Kidney epithelial cell (primary cell): Measurements from ENCODE around the gene SMAD6. TPM values are rescaled to one million over a fixed set of nuclear protein-coding genes. Genes with fewer than 3 reads are reported as not detected.

Experiments used
- DNase-seq: peaks from one replicate; pipeline ENCODE4 v3.0.0-alpha.2; 2010; ENCODE audit warnings: low read depth
- H3K27me3 ChIP-seq: 2 replicates; pipeline ENCODE4 v1.6.0; 2011; ENCODE audit warnings: low read length; ENCODE audit not compliant: control insufficient read depth, insufficient read depth
- H3K36me3 ChIP-seq: 2 replicates; pipeline ENCODE4 v1.5.1; 2011; ENCODE audit warnings: low read length; ENCODE audit not compliant: control insufficient read depth, insufficient read depth
- H3K4me3 ChIP-seq: 2 replicates; pipeline ENCODE4 v1.5.1; 2011; ENCODE audit warnings: low read depth, mild to moderate bottlenecking, control low read depth, low read length
- CTCF ChIP-seq: IDR thresholded peaks from 2 replicates; pipeline ENCODE4 v1.5.1; 2011; ENCODE audit warnings: mild to moderate bottlenecking, moderate library complexity, low read length, control low read depth, inconsistent platforms; ENCODE audit not compliant: insufficient read depth, poor library complexity, severe bottlenecking
- total RNA-seq: library from RNA; depleted of rRNA; stranded (reverse); fragments of >200 nt; gene quantifications from 2 replicates; pipeline ENCODE4 v1.2.3, GENCODE V29; 2015

Gene SMAD6
- total RNA-seq, 1 donor from 2014 or later = 8.3 TPM

- Histone ChIP-seq H3K4me3 (no peak overlapping the region), H3K36me3 (no peaks in the 10 kb centered on the region), H3K27me3 (no peaks in the 10 kb centered on the region)
- DNase-seq = no peak
- TF ChIP-seq CTCF = no peak
Measured at GRCh38 chr15:66670762-66671580, 31.1 kb upstream of the SMAD6 start.

GRCh38 chr15:66672867-66673266 lies 29.2 kb upstream of the SMAD6 start:
- no peak for DNase-seq
- H3K27me3 ChIP-seq = no peaks in the 10 kb centered on the region
- no peak for TF ChIP-seq CTCF
- H3K4me3 ChIP-seq = no peak overlapping the region
- H3K36me3 ChIP-seq = no peaks in the 10 kb centered on the region

- no peak for DNase-seq
- TF ChIP-seq CTCF = no peak
Measured at GRCh38 chr15:66673410-66674322, 28.4 kb upstream of the SMAD6 start.

GRCh38 chr15:66674756-66675155 lies 27.3 kb upstream of the SMAD6 start:
- no peaks in the 10 kb centered on the region for H3K36me3 ChIP-seq
- no peaks in the 10 kb centered on the region for H3K27me3 ChIP-seq
- no peak for DNase-seq
- no peak overlapping the region for H3K4me3 ChIP-seq
- TF ChIP-seq CTCF = no peak

More at GRCh38 chr15:66673410-66674322, 28.4 kb upstream of the SMAD6 start:
- no peak overlapping the region for H3K4me3 ChIP-seq
- H3K27me3 ChIP-seq = no peaks in the 10 kb centered on the region
- H3K36me3 ChIP-seq = no peaks in the 10 kb centered on the region

- no peak for TF ChIP-seq CTCF
- H3K36me3 ChIP-seq = no peaks in the 10 kb centered on the region
- no peaks in the 10 kb centered on the region for H3K27me3 ChIP-seq
- no peak overlapping the region for H3K4me3 ChIP-seq
- no peak for DNase-seq
Measured at GRCh38 chr15:66675446-66675845, 26.6 kb upstream of the SMAD6 start.
